Activated CD4-positive, CD25-positive, alpha-beta regulatory T cell treated with anti-CD3 and anti-CD28 coated beads, Interleukin-2, amount 50 U/mL, for 16 hours (primary cell): Measurements from ENCODE around the gene EDRF1.

Experiments used
- DNase-seq: peaks from one replicate; pipeline ENCODE4 v3.0.0-alpha.2; 2020; ENCODE audit warnings: low read depth, low spot score

The EDRF1 gene

DNA sequence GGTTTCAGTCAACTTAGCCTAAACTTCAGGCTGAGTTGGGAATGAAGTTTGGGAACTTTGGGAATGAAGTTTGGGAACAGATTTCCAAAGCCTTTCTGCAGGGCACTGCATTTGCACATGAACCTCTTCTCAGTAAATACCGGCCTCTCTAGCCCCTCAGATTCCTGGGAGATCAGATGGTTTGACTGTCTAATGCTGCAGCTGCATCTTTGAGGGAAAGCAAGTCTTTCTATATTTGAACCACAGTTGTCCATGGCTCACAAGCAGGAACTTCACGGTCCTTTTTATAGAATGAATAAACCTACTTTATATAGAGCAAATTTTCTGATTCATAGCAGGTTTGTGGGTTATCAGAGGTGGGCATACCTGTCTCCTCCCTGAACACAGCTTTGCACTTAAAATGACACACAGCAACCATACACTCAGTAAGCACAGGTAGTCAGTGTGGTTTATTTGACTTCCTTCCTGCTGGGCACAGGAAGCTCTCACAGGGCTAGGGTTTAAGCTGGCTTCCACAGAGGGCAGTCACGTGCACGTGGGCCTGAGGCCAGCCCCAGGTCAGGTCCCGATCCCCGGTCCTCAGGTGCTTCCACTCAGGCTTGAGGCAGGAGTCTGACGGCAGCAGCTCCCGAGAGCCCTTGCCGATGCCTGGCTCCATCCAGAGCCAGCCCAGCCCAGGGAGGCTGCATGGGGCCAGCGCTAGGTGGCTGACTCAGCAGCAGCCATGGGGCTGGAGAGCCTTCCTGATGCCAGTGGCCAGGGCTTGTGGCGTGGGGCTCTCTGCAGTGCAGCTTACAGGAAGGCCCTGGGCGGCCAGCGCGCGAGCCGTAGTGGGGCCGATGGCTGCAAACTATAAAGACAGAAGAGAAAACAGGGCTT is 68.9 kb downstream of the EDRF1 start:
- no peak for DNase-seq

DNA sequence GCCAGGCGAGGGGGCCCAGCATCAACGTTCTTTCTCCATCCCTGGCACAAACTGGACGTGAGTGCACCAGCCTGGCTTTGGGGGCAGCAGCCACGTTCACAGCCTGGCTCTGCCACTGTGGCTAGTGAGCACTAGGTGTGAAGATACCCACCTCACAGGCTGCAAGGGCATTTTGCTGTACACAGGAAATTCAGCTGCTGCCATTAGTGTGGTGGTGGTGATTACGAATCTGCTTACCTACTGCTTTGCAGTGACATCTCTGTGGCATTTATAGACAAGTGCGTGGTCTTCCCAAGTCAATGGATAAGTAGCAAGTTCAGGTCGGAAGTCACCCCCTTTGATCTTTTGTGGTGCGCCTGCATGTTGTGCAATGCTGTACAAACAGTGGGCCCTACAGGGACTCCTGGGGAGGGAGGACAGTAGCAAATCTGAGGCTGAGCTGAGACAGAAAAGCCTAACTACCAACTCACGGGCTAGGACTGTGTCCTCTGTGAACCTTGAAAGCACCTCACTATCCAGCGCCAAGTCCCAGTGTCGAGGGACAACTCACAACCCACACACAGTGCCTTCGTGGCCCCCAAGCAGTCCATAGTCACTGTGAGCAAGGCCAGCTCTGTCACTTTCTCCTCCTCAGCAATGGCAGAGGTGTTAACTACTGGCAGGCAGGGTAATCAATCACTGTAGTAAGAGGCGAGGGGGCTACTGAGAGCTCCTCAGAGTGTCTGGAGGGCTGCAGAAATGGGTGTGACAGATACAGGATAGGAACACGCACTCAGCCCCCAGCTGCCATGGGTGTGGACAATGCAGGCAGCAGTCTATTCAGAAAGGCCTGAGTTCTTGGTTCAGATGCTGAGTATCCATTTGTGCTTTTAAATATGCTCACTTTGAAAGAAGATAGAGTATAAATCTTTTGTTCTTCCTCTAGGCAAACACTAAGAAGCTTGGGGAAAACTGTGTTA is 73.1 kb downstream of the EDRF1 start:
- DNase-seq: no peak

DNA sequence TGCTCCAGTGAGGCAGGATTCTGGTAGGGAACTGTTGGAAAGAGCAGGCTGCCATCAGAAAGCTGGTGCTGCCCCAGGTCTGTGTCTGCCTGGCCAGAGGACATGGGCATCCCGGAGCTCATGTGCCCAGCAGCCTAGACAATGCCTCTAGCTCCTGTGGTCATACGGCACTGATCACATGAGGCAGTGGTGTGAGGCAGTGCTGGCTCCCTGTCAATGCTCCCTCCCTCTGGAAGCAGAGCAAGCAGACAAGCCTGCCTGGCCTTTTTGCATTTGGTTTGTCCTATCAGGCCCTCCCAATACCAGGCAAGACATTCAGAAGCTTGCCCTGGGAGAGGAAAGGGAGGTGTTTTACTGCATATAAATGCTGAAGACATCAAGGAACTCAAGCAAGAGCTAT is 75.6 kb downstream of the EDRF1 start:
- DNase-seq: no peak

DNA sequence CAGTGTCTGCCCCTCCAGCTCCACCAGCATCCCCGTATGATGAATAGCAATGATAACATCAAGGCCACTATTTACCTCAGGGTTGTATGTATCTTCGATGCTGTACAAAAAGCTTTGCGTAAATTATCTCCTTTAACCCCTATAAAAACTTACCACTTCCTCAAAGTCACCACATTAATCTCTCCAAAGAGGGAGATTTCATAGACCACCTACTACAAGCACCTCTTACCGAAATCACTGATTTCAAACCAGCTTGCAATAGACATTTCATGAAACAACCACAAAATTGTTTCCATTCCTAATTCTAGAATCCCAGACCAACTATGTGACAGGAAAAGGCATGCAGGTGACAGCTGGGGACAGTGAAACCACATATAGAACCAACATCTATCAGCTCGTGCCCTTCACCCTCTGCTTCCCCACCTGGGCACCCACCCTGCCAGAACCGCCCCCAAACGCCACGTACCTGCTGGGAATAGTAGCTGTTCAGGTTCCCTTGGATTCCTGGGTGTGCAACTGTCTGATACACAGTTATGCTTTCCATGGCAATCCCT is 76.2 kb downstream of the EDRF1 start:
- no peak for DNase-seq

DNA sequence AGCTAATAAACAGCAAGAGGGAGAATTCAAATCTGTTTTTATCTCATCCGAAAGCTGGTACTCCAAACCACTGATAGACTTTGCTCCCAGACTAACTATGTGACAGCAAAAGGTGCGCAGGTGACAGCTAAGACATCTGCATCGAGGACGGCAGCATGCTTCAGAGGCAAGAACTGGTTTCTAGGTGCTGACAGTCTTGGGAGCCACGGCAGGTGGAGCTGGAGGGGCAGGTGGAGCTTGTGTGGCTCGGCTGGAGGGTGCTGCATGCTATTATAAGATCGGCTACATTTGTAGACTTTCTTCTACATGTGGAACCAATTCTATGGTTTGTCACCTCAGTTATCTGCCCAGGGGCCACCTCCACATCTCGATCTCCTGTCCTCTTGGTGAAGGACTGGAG is 77.9 kb downstream of the EDRF1 start:
- no peak for DNase-seq

DNA sequence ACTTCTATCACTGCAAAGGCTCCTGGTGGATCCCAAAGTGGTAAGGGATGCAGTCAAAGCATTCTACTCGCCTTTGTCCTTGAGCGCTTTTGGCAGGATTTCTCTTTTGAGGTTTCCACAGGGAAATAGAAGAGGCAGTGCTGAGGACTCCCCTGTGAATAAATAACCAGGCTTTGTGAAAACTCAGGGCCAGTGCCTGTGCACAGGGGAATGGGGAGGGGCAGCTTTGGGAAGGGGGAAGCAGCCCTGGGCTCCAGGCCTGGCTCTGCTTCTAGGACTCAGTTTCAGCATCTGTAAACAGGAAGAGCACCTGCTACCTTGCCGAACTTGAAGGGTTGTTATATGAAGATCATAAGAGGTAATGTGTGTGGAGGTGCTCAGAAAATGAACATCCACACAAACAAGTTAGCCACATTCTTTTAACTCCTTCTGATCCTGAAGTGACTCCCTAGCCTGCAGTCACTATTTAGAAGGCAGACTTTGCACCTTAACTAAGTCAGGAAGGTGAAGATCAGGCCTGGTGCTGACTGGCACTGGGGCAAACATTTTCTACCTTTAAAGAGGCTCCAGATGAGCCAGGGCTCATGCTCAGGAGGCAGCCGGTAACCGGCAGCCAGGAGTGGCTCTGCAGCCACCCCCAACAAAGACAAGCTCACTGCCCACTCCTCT is 78.6 kb downstream of the EDRF1 start:
- no peak for DNase-seq

DNA sequence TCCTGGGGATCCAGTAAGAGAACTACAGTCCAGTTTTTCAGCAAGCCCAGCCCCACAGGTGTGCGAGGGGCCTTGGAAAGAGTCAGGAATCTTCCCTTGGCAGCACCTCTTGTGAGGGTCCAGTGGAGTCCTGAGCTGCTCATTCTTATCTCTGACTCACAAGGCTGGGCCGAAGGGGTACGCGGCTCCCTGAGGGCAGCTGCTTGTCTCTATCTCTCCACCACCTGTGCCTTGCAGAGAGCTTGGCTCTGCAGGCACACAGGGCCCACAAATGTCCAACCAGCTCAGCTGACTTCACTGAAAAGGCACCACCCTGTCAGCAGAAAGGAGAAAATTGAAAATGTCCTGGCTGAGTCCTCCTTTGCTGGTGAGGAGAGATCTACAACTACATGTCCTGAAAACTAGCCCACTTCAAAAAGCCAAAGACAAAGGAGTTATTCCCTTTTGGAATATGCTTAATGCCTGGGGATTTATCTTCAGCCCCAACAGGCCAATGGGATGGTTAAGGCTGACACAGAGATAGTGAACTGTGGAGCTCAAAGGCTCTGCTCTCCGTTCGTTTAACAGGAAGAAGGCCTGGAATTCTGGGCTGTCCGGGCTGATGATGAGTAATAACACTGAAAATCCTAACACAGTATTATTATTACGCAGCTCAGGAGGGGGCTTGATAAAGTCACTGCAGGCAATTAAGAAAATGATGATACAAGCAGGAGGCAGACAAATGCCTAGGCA is 80.1 kb downstream of the EDRF1 start:
- no peak for DNase-seq

DNA sequence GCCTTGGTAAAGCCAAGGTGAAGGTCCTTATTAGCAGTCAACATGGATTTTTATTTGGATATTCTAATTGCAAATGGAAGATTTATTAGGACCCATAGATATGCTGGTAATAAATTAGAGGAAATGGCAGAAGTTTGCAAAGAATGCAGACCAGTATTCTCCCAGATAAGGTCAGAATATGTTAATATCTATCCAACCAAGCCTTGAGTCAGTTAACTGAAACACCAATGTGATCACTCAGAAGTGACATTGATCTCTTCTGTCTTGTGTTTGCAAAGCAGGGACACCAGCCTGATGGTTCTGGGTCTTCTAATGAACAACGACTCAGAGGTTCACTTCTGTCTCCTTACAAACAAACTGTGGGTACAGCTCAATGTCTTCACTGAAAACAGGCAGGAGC is 82.1 kb downstream of the EDRF1 start:
- no peak for DNase-seq

DNA sequence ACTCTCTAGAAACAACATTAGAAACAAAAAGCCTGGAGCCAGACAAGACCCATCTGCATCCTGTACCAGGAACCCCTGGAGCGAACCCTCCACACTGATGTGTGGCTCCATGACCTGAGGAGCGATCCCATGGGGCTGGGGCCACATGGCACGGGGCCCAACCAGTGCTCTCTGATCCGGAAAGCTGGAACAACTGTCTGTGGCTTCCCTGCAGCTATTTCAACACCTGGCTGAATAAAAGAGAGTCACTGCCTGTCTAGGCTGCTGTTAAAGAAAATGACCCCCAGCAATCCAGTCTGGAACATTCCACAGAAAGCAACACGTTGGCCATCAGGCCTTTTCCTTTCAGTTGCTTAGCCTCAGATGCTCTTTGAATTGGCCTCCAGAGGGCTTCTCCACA is 82.6 kb downstream of the EDRF1 start:
- no peak for DNase-seq

DNA sequence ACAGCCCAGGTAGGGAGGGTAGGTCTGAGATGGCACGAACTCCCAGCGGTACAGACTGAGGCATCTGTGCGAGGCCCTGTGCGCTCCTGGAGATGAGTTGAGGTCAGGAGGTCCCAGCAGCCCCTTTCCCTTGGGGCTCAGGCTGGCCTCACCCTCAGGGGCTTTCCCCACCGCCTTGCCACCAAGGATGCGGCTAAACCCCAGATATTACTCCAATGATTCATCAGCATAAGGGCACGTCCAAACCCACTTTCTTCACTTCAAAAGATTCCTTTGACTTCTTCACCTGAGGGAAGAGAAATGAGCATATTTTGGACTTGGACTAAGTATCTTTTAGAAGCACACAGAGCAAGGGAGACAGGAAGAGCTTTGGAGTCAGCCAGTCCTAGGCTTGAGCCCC is 83.2 kb downstream of the EDRF1 start:
- no peak for DNase-seq

DNA sequence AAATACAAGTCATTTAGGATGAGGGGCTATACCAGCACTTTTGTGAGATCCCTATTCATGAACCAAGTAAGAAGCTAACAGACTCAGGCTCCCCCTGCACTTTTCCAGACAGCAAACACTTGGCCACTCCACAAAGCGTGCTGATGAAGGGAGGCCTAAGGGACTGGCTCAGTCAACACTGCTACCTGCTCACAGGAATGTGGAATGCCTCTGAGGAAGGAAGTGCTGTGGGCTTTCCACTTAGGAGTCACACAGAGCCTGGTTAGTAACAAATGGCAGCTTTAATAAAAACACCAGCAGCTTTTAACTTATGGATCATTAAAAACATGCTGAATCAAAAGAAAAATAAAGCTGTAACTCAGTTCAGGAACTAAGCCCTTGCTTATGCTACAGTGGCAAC is 88.5 kb downstream of the EDRF1 start:
- no peak for DNase-seq

DNA sequence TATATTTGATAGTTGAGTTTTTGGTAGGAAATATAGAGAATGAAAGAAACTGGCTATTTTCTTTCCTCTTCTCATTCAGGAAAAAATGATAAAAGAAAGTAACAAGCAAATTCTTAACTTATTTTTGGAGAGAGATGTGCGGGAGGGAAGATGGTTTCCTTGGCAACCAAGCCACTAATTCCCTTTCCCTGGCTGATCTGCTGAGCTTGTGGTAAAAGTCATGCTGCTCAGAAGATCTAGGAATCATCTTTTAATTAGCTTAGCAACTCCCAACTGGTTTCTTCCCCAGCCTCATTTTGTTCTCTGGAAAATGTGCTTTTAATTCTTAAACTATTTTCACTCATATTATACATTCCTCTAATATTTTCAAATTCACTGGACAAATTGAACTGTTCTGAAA is 91.7 kb downstream of the EDRF1 start:
- no peak for DNase-seq

DNA sequence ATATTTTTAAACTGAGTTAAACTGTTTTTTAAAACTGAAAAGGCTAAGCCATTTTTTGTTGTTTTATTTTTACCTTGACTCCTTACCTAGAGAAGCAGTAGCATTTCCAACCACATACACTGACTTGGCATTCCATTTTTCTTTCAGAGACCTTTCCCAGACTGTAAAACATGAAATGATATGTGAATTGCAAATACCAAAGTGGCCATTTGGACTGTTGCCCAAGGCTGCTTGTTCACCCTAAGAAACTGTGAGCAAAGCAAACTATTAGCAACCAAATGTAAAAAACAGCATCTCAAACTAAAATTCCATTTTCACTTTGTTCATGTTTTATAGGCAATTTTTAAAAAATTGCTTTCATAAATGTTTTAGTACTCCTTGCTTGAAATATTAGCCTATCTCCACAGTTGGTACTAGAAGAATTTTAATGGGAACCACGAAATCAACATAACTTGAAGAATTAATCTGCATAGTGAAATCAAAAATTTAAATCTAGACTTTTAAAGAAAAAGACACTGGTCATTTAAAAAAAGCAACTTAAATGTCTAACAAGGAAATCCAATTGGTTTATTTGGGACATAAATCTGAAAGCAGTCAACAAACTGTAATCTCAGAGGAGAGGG is 92.7 kb downstream of the EDRF1 start:
- no peak for DNase-seq
